Ishikawa (cell line): ENCODE measurements around the gene GOLGA6A.

Experiments
- CEBPB ChIP-seq: IDR thresholded peaks from 2 replicates; pipeline ENCODE4 v1.6.1; 2012
- CREB1 ChIP-seq: IDR thresholded peaks from 2 replicates; pipeline ENCODE4 v1.6.1; 2012; ENCODE audit warnings: low read depth
- EGR1 ChIP-seq: IDR thresholded peaks from 2 replicates; pipeline ENCODE4 v1.6.1; 2012
- EP300 ChIP-seq: IDR thresholded peaks from 2 replicates; pipeline ENCODE4 v1.6.1; 2012; ENCODE audit warnings: borderline replicate concordance
- NFIC ChIP-seq: IDR thresholded peaks from 2 replicates; pipeline ENCODE4 v1.6.1; 2012
- RAD21 ChIP-seq: IDR thresholded peaks from 2 replicates; pipeline ENCODE4 v1.6.1; 2012; ENCODE audit warnings: low read depth
- TAF1 ChIP-seq: IDR thresholded peaks from 2 replicates; pipeline ENCODE4 v1.6.1; 2012; ENCODE audit warnings: low read depth, mild to moderate bottlenecking
- TEAD4 ChIP-seq: IDR thresholded peaks from 2 replicates; pipeline ENCODE4 v1.6.1; 2012
- YY1 ChIP-seq: IDR thresholded peaks from 2 replicates; pipeline ENCODE4 v1.6.1; 2012; ENCODE audit warnings: low read depth
- ZBTB7A ChIP-seq: IDR thresholded peaks from 2 replicates; pipeline ENCODE4 v1.6.1; 2012; ENCODE audit warnings: low read depth
- TF ChIP-seq, protein P1 (sequence below): IDR thresholded peaks from 2 replicates; pipeline ENCODE4 v1.6.1; 2012; ENCODE audit warnings: low read depth, mild to moderate bottlenecking
- TF ChIP-seq, protein P2 (sequence below): IDR thresholded peaks from 2 replicates; pipeline ENCODE4 v1.6.1; 2012

DNA sequence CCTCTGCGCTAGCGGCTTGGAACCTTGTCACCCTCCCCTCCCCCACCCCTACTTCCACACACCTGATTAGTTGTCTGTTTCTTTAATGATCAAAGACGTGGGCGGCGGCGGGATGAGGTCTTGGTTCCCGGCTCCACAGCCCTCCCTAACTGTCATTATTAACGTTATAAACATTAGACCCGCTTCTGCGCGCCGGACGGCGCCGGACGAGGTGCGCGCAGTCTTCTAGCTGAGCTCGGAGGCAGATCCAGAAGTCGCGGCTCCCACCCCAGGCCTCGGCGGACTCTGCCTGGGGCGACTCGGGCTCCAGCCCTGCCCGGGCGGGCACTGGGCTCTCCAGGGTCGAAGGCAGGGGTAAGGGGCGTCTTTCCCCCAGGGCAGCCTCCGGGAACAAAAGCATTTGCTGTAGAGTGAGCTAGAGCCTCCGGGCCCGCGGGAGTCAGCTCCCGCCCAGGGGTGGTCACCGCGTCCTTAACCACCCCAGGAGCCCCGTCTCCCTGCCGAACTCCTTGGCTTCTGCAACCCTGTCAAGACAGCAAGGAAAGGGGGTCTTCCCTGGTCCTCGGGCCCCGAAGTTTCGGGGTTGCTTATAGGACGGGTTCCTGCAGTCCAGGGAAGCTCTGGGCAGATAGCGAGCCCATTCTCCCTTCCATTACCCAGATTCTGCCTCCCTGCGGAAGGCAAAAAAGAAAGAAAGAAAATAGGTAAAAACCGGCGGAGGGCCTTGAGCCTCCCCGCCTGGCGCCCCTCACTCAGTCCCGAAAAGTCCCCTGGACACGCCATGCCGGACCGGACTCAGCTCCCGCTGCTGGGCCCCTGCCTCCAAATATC is 45.8 kb upstream of the GOLGA6A start:
- TF ChIP-seq CREB1, result no peak
- no peak for TF ChIP-seq EP300
- TF ChIP-seq, protein P1, sequence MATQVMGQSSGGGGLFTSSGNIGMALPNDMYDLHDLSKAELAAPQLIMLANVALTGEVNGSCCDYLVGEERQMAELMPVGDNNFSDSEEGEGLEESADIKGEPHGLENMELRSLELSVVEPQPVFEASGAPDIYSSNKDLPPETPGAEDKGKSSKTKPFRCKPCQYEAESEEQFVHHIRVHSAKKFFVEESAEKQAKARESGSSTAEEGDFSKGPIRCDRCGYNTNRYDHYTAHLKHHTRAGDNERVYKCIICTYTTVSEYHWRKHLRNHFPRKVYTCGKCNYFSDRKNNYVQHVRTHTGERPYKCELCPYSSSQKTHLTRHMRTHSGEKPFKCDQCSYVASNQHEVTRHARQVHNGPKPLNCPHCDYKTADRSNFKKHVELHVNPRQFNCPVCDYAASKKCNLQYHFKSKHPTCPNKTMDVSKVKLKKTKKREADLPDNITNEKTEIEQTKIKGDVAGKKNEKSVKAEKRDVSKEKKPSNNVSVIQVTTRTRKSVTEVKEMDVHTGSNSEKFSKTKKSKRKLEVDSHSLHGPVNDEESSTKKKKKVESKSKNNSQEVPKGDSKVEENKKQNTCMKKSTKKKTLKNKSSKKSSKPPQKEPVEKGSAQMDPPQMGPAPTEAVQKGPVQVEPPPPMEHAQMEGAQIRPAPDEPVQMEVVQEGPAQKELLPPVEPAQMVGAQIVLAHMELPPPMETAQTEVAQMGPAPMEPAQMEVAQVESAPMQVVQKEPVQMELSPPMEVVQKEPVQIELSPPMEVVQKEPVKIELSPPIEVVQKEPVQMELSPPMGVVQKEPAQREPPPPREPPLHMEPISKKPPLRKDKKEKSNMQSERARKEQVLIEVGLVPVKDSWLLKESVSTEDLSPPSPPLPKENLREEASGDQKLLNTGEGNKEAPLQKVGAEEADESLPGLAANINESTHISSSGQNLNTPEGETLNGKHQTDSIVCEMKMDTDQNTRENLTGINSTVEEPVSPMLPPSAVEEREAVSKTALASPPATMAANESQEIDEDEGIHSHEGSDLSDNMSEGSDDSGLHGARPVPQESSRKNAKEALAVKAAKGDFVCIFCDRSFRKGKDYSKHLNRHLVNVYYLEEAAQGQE, result no peak
- TF ChIP-seq YY1, result no peak
- TF ChIP-seq RAD21, result no peak
- TF ChIP-seq, protein P2, sequence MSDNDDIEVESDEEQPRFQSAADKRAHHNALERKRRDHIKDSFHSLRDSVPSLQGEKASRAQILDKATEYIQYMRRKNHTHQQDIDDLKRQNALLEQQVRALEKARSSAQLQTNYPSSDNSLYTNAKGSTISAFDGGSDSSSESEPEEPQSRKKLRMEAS, result no peak
- peak; percentile 51; the same call in 1 of the 2 replicates for TF ChIP-seq ZBTB7A
- no peak for TF ChIP-seq CEBPB
- TF ChIP-seq NFIC, result no peak
- TF ChIP-seq EGR1, result no peak
- no peak for TF ChIP-seq TAF1
- TF ChIP-seq TEAD4, result no peak
